Activated T-helper 1 cell treated with anti-CD3 and anti-CD28 coated beads, Interleukin-2, amount 50 U/mL, for 16 hours (primary cell): ENCODE data around the gene TAF6L.
"Not testable (repeated sequence)": the region's sequence is repeated elsewhere in the genome, so short reads cannot be mapped to it uniquely, and the experiment has no call there.

Experiments
- DNase-seq, 2 donors: peaks; one replicate each; pipeline ENCODE4 v3.0.0-alpha.2; 2020; ENCODE audit warnings: low read depth in 1 of 2, low spot score in 1 of 2

Gene TAF6L

GRCh38 chr11:62755086-62755615, 16.0 kb upstream of the TAF6L start:
- DNase-seq = no peak

DNA sequence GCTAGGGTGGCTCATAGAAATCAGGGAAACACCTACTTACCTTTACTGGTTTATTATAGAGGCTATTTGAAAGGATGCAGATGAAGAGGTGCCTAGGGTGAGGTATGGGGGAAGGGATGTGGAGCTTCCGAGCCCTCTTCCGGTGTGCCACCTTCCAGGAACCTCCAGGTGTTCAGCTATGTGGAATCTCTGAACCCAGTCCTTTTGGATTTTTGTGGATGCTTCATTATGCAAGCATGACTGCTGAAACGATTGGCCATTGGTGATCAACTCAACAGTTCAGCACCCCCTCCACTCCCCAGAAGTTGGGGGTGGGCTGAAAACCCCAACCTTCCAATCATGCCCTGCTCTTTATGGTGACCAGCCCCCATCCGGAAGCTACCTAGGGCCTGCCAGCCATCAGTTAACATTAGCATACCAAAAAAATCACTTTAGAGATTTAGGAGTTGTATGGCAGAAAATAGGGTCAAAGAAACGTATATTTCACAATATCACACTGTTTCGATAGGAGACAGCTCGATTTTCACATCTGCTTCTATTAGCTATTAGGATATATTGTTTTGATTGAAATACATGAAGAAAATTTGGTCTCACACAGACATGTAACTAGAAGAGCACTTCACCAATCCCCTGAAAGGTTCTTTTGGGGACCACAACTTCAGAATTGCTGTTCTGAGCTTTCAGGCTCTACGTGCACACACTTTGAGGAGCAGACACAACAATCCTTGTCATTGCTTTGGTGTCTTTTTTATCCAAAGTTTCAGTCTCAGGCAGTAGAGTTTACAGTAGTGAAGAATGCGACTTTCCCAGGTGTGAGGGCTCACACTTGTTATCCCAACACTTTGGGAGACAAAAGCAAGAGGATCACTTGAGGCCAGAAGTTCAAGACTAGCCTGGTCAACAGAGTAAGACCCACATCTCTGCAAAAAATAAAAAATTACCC, 13.1 kb upstream of the TAF6L start:
- no peak for DNase-seq

GRCh38 chr11:62760867-62761227, 10.3 kb upstream of the TAF6L start:
- not testable (repeated sequence) for DNase-seq

DNA sequence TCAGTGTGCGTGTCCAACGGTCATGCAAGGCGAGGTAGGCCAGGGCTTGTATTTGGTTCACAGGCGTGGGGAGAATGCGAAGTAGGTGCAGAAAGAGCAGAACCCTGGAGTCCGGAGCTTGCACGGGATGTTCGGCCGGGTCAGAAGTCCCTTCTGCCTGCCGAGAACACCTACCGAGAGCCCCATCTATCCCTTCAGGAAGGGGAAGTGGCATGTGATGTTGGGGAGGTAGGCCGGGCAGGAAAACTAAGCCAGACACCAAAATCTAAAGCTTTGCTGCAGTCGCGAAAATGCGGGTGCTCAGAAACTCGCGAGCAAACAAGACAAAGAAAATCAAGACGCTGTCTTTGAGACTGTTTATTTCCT, 435 bp upstream of the TAF6L start:
- DNase-seq = no peak

- no peak for DNase-seq
These were observed 3.2 kb downstream of the TAF6L start for GRCh38 chr11:62774407-62774806.

- no peak for DNase-seq
These were observed 4.5 kb downstream of the TAF6L start for GRCh38 chr11:62775646-62776045.

- no peak for DNase-seq
These were observed 6.2 kb downstream of the TAF6L start for GRCh38 chr11:62777389-62777788.

DNA sequence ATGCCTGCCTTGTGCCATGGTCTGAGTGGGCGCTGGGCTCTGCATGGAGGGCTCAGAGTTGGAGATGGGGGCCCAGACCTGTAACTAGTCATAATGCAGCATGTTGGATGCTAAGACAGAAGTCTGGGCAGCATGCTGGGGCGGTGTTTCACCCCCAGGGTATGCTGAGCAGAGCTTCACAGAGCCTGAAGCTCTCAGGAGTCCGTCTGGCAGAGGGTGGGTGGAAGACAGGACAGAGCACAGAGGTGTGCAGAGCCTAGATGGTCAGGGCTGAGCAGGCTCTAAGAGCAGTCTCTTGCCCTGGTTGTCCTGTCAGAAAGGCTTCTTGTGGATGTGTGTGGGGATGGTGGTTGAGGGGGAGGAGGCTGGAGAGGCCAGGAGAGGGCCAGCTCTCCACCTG, 7.2 kb downstream of the TAF6L start:
- no peak for DNase-seq

DNA sequence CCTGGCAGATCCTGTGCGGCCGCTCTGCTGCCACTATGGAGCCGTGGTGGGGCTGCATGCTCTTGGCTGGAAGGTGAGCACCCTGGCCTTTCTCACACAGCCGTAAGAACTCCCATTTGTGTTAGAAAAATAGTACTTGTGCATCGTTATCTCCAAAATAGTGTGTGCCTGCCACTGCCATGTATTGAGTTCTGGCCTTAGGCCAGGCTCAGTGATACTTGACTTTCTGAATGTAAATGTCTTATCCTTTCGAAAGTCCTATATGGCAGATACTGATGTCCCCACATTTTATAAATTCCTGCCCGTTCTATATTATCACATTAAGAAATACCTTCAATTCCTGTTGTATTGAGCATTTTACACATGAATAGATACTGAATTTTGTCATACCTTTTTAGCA, 11.6 kb downstream of the TAF6L start:
- DNase-seq = no peak

GRCh38 chr11:62786318-62787004, 15.3 kb downstream of the TAF6L start:
- DNase-seq = peak; percentile 73 to 81

- DNase-seq = peak; percentile 94 to 95
These were observed 16.0 kb downstream of the TAF6L start, which contains the start of gene TMEM179B for GRCh38 chr11:62787005-62787759. TSS of gene TMEM179B (plus strand) at chr11:62787402. CDS start at chr11:62787432, 30 bp downstream.

DNA sequence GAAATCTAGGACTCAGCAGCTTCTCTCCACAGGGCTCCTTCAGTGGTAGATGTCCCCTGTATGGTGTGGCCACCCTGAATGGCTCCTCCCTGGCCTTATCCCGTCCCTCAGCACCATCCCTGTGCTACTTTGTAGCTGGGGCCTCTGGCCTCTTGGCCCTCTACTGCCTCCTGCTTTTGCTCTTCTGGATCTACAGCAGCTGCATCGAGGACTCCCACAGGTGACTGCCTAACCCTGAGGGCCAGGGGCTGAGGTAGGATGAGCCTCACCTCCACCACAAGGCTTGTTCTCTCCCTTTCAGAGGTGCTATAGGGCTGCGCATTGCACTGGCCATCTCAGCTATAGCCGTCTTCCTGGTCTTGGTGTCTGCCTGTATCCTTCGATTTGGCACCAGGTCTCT, 17.8 kb downstream of the TAF6L start:
- DNase-seq = no peak

DNA sequence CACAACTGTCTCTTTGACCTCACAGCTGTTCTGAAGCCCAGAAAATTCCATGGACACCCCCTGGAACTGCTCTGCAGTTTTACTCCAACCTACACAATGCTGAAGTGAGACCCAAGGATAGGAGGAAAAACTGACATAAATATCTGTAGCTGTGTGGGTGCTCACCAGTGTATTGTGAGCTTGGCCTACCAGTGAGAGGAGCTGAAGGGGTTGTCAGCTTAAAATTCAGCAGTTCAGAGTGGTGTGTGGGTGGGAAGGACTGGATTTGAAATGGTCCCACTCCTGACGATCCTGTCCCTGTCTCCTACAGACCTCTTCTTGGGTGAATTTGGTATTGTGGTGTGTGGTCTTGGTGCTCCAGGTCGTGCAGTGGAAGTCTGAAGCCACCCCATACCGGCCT, 18.4 kb downstream of the TAF6L start:
- DNase-seq = no peak

- peak; percentile 82 to 85 for DNase-seq
These were observed 20.5 kb downstream of the TAF6L start, which contains the start of gene TMEM223 for GRCh38 chr11:62791501-62792201. TSS of gene TMEM223 (minus strand) at chr11:62792006. CDS start at chr11:62791994, 12 bp downstream.

- DNase-seq = no peak
These were observed 21.0 kb downstream of the TAF6L start for GRCh38 chr11:62792202-62792575.

DNA sequence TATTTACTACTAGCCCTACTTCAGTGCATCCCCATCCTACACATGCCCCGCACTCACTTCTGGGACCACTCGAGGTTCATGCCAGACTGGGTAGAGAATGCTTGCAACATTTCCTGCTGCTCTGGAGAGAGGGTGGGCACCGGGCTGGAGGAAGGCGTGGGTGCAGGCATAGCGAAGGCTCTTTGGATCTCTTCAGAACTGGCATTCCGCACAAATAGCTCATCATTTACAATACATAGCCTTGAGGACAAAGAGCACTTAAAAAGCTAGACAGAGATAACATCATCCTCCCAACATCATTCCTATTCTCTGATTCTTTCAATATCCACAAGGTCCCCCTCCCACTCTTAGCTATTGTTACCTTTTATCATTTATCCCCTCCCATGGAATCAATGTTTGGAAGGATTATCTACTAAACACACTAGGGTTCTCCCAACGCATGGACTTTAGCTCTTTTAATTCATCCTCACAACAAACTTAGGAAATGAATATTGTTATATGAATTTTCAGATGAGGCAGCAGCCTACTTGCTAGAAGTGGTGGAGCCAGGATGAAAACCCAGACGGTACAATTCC, 23.1 kb downstream of the TAF6L start:
- no peak for DNase-seq

- DNase-seq = no peak
These were observed 25.1 kb downstream of the TAF6L start for GRCh38 chr11:62796281-62796680.

GRCh38 chr11:62799486-62799885, 28.3 kb downstream of the TAF6L start:
- no peak for DNase-seq

DNA sequence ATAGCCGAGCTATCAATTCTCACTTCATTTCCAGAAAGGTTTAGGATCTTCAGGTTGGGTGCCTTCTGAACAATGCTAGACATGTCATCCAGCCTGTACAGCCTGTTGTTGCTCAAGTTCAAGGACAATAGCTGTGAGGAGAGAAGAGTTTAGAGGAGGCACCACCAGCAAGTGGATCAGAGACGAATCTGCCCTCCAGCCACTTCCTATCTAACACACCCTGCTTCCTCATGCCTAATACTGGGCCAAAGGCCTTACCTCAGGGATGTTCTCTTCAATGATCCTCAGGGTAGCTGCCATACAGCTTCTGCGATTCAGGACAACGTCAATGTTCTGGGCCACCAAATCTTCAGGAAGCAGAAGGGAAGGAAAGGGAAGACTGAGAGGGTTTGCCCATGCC, 29.9 kb downstream of the TAF6L start:
- DNase-seq = no peak

DNA sequence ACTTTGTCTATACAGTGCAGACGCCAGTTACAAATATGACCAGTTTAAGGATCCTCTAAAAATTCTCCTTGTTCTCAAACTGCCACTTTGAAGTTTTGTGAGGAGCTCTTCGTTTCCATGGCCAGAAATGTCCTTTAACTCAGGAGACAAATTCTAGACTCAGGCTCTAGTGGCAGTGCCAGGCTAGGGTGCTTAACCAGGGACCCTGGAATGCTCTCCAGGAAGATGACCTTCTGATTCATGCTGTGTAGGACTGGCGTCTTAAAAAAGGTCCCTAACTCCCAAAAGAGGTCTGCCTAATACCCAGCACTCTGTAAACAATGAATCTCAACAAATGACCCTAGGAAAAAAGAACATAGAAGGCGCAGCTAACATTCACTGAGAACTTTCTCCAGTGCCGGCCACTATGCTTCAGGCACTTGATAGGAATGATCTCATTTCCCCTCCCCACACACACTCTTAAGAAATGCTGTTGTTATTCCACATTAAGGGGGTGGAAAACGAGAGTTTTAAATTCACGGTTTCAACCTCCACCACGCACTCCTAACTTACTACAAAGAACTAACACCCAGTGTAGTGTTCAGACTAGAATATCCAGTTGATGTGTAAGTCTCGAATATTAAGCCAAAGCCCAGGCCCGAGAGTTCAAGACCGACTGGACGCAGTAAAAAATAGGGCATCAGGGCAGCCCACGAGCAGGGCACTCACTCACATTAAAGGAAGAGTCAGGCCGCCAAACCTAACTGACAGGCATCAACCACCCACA, 33.3 kb downstream of the TAF6L start:
- DNase-seq = no peak
